PC-3 (cell line): ENCODE measurements around the gene TBC1D2. TPM values are rescaled to one million over a fixed set of nuclear protein-coding genes. Genes with fewer than 3 reads are reported as not detected.
A peak's percentile ranks its signal among the peaks of the same experiment; 100 is the strongest.

Source experiments
- ATAC-seq: fragments of 200-7000 bp; cut with Tn5 transposase; 2 replicates; pipeline ENCODE4 v1.9.1; 2020; ENCODE audit warnings: mild to moderate bottlenecking, moderate library complexity
- BruUV-seq: library from RNA; stranded (reverse); fragments of 400-500 nt; replicated peaks from 2 replicates; lab custom pipeline; 2021; lab: Mats Ljungman, UMichigan
- CTCF ChIA-PET: fragments of 300-600 bp; sonication (Branson Sonifier 250); formaldehyde crosslinking; loops from one replicate; lab custom pipeline; 2022; ENCODE audit warnings: antibody characterized with exemption; lab: Charles Lee
- POLR2A ChIA-PET: fragments of 300-600 bp; sonication (Branson Sonifier 250); formaldehyde crosslinking; loops from one replicate; lab custom pipeline; 2022; ENCODE audit warnings: antibody characterized with exemption; ENCODE audit not compliant: unreplicated experiment; lab: Charles Lee
- DNase-seq: peaks from one replicate; pipeline ENCODE4 v3.0.0-alpha.2; 2015
- H2AFZ ChIP-seq: fragments of 300-600 bp; sonication (generic); 2 replicates; pipeline ENCODE4 v1.6.0; 2016; ENCODE audit warnings: antibody characterized with exemption, low read length
- H3F3A ChIP-seq: fragments of 300-600 bp; sonication (generic); one replicate; pipeline ENCODE4 v1.6.0; 2017; ENCODE audit warnings: antibody characterized with exemption, low read length, control low read depth, mild to moderate bottlenecking; ENCODE audit not compliant: unreplicated experiment
- H3K27ac ChIP-seq: fragments of 300-600 bp; sonication (generic); 2 replicates; pipeline ENCODE4 v1.5.1; 2016; ENCODE audit warnings: mild to moderate bottlenecking, low read length
- H3K27me3 ChIP-seq: fragments of 300-600 bp; sonication (generic); 2 replicates; pipeline ENCODE4 v1.6.1; 2016; ENCODE audit warnings: low read length, mixed read lengths
- H3K36me3 ChIP-seq: fragments of 300-600 bp; sonication (generic); 2 replicates; pipeline ENCODE4 v1.6.1; 2016; ENCODE audit warnings: low read depth, mixed run types, low read length, mixed read lengths
- H3K4me1 ChIP-seq: fragments of 300-600 bp; sonication (generic); 2 replicates; pipeline ENCODE4 v1.5.1; 2016; ENCODE audit warnings: low read length; ENCODE audit not compliant: insufficient read depth
- H3K4me2 ChIP-seq: fragments of 300-600 bp; sonication (generic); 2 replicates; pipeline ENCODE4 v1.6.0; 2016; ENCODE audit warnings: low read length
- H3K4me3 ChIP-seq: fragments of 300-600 bp; sonication (generic); 2 replicates; pipeline ENCODE4 v1.5.1; 2016; ENCODE audit warnings: mild to moderate bottlenecking, low read length, mixed read lengths
- H3K79me2 ChIP-seq: fragments of 300-600 bp; sonication (generic); 2 replicates; pipeline ENCODE4 v1.6.1; 2017; ENCODE audit warnings: low read length, mixed read lengths
- H3K9ac ChIP-seq: fragments of 300-600 bp; sonication (generic); 2 replicates; pipeline ENCODE4 v1.6.0; 2016; ENCODE audit warnings: mild to moderate bottlenecking, low read length
- H3K9me2 ChIP-seq: fragments of 300-600 bp; sonication (generic); replicated peaks from 2 replicates; pipeline ENCODE4 v1.6.1; 2016; ENCODE audit warnings: mixed run types, low read length, mixed read lengths
- H3K9me3 ChIP-seq: fragments of 300-600 bp; sonication (generic); 2 replicates; pipeline ENCODE4 v1.6.1; 2016; ENCODE audit warnings: low read length, mixed read lengths
- H4K20me1 ChIP-seq: fragments of 300-600 bp; sonication (generic); 2 replicates; pipeline ENCODE4 v1.6.1; 2016; ENCODE audit warnings: low read length, mixed read lengths
- EZH2 ChIP-seq: fragments of 300-600 bp; sonication (generic); IDR thresholded peaks from one replicate; pipeline ENCODE4 v1.6.1; 2017; ENCODE audit warnings: antibody characterized with exemption, mild to moderate bottlenecking, low read length; ENCODE audit not compliant: unreplicated experiment
- EZH2phosphoT487 ChIP-seq: fragments of 300-600 bp; sonication (generic); IDR thresholded peaks from 2 replicates; pipeline ENCODE4 v1.6.1; 2018; ENCODE audit warnings: mild to moderate bottlenecking, antibody characterized with exemption, low read length, borderline replicate concordance
- intact Hi-C: fragments of 100-400 bp; cut with micrococcal nuclease; formaldehyde crosslinking; loops from 2 replicates; pipeline ENCODE4 v1.9.0; 2023
- total RNA-seq: library from RNA; depleted of rRNA; stranded (reverse); fragments of >200 nt; gene quantifications from 2 replicates; pipeline ENCODE4 v1.2.3, GENCODE V29; 2014
- TF ChIP-seq, protein P1 (sequence below): fragments of 300-600 bp; sonication (generic); conservative IDR thresholded peaks from 2 replicates; pipeline ENCODE4 v1.5.1; 2017; ENCODE audit warnings: antibody characterized with exemption, low read depth, mild to moderate bottlenecking, low read length

The TBC1D2 gene
- total RNA-seq, 1 experiment from 2014 or later: 7.4 TPM

GRCh38 chr9:98226516-98226915 lies 28.9 kb downstream of the TBC1D2 start:
- no TSS peak for BruUV-seq
- H3K9me3 ChIP-seq: no peaks in the 10 kb centered on the region
- ChIA-PET CTCF (no interaction called here), POLR2A (no interaction called here)
- intact Hi-C loops: no loop called here
- 0 out of 2 replicates have a peak, but pooled peaks cover 5% of the 10 kb centered on the region for H3K36me3 ChIP-seq
- H3K79me2 ChIP-seq: no peaks in the 10 kb centered on the region
- no peak for ATAC-seq
- no peak overlapping the region for H3K4me3 ChIP-seq
- H3K9ac ChIP-seq: no peak overlapping the region
- TF ChIP-seq, protein P1, sequence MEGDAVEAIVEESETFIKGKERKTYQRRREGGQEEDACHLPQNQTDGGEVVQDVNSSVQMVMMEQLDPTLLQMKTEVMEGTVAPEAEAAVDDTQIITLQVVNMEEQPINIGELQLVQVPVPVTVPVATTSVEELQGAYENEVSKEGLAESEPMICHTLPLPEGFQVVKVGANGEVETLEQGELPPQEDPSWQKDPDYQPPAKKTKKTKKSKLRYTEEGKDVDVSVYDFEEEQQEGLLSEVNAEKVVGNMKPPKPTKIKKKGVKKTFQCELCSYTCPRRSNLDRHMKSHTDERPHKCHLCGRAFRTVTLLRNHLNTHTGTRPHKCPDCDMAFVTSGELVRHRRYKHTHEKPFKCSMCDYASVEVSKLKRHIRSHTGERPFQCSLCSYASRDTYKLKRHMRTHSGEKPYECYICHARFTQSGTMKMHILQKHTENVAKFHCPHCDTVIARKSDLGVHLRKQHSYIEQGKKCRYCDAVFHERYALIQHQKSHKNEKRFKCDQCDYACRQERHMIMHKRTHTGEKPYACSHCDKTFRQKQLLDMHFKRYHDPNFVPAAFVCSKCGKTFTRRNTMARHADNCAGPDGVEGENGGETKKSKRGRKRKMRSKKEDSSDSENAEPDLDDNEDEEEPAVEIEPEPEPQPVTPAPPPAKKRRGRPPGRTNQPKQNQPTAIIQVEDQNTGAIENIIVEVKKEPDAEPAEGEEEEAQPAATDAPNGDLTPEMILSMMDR: no peak
- TF ChIP-seq EZH2 (no peak), EZH2phosphoT487 (no peak)
- no peaks in the 10 kb centered on the region for H3K27me3 ChIP-seq
- H3K4me2 ChIP-seq: no peak overlapping the region
- H3K4me1 ChIP-seq: peaks cover 45% of the 10 kb centered on the region
- no peak overlapping the region for H2AFZ ChIP-seq
- H3K9me2 ChIP-seq: no peaks in the 10 kb centered on the region
- DNase-seq: peak; percentile 29
- H3K27ac ChIP-seq: no peak overlapping the region
- H4K20me1 ChIP-seq: no peaks in the 10 kb centered on the region
- H3F3A ChIP-seq: no peaks in the 10 kb centered on the region

DNA sequence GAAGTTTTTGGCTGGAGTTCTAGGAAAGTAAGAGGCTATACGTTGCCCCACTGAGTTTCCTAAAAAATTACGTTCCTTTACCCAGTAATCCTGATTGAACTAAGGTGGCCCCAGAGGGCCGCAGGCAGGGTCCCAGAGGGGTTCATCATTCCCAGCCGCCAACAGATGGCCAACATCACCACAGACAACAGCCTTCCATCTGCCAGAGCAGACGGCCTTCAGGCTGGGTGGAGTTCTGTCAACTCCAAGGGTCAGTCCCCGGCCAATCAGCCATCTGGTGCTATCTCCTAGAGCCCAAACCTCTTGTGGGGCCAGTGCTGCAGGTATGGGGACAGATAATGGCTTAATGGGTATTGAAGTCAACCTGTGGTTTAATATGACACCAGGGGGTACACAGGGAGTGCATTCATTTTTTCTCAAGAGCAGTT lies 30.4 kb downstream of the TBC1D2 start:
- DNase-seq (no peak), ATAC-seq (no peak)
- BruUV-seq: no TSS peak
- Histone ChIP-seq H3K27me3 (no peaks in the 10 kb centered on the region), H3K27ac (no peak overlapping the region), H3K4me2 (no peak overlapping the region), H3K4me1 (peaks cover 34% of the 10 kb centered on the region), H3F3A (no peaks in the 10 kb centered on the region), H3K9ac (no peak overlapping the region), H3K36me3 (0 out of 2 replicates have a peak, but pooled peaks cover 5% of the 10 kb centered on the region), H2AFZ (no peak overlapping the region), H3K9me3 (no peaks in the 10 kb centered on the region), H3K79me2 (no peaks in the 10 kb centered on the region), H3K4me3 (no peak overlapping the region), H4K20me1 (no peaks in the 10 kb centered on the region), H3K9me2 (no peaks in the 10 kb centered on the region)
- intact Hi-C loops: no loop called here
- ChIA-PET CTCF (no interaction called here), POLR2A (no interaction called here)
- TF ChIP-seq EZH2phosphoT487: no peak
- TF ChIP-seq, protein P1: no peak
- no peak for TF ChIP-seq EZH2

GRCh38 chr9:98222885-98223691 lies 32.4 kb downstream of the TBC1D2 start:
- Histone ChIP-seq H3K4me3 (no peak overlapping the region), H3F3A (no peaks in the 10 kb centered on the region), H3K9me2 (no peaks in the 10 kb centered on the region), H2AFZ (no peak overlapping the region), H3K79me2 (no peaks in the 10 kb centered on the region), H3K4me1 (peaks cover 48% of the 10 kb centered on the region), H4K20me1 (no peaks in the 10 kb centered on the region), H3K27ac (peak overlapping the region; percentile 62), H3K36me3 (0 out of 2 replicates have a peak, but pooled peaks cover 5% of the 10 kb centered on the region), H3K9ac (no peak overlapping the region; the same call in 1 of the 2 replicates), H3K9me3 (no peaks in the 10 kb centered on the region), H3K27me3 (no peaks in the 10 kb centered on the region), H3K4me2 (peak overlapping the region; percentile 54; the same call in 1 of the 2 replicates)
- ATAC-seq (peak; percentile 83), DNase-seq (peak; percentile 85)
- BruUV-seq: TSS peak; percentile 46
- ChIA-PET POLR2A (interaction anchor here (0.5 kb wide), 1 partner anchor 33 kb away, joined by 3 read pairs; no protein-coding TSS in a partner anchor), CTCF (interaction anchor here (0.6 kb wide), 1 partner anchor 24 kb away, joined by 6 read pairs; no protein-coding TSS in a partner anchor)
- TF ChIP-seq EZH2 (no peak), EZH2phosphoT487 (no peak)
- TF ChIP-seq, protein P1: no peak
- intact Hi-C loops: no loop called here
